Neuron (in vitro differentiated cells): ENCODE results near the gene PIGW.

ENCODE experiments used
- H2AFZ ChIP-seq: one replicate; pipeline ENCODE4 v1.6.1; 2013; ENCODE audit warnings: low read depth, mild to moderate bottlenecking, inconsistent platforms, low read length, moderate library complexity
- H3K27me3 ChIP-seq: one replicate; pipeline ENCODE4 v1.6.1; 2013; ENCODE audit warnings: low read length; ENCODE audit not compliant: insufficient read depth
- H3K36me3 ChIP-seq: one replicate; pipeline ENCODE4 v1.6.1; 2013; ENCODE audit warnings: low read length; ENCODE audit not compliant: insufficient read depth
- H3K4me1 ChIP-seq: one replicate; pipeline ENCODE4 v1.6.1; 2013; ENCODE audit warnings: low read length; ENCODE audit not compliant: insufficient read depth
- H3K4me3 ChIP-seq: 2 replicates; pipeline ENCODE4 v1.5.1; 2013; ENCODE audit warnings: mild to moderate bottlenecking, low read length, moderate library complexity
- H3K9me3 ChIP-seq: one replicate; pipeline ENCODE4 v1.6.1; 2013; ENCODE audit warnings: low read length

Gene PIGW

GRCh38 chr17:36544044-36544306, 9.2 kb downstream of the PIGW start:
- Histone ChIP-seq H3K9me3 (no peaks in the 10 kb centered on the region), H3K36me3 (peaks cover 2% of the 10 kb centered on the region), H3K27me3 (no peaks in the 10 kb centered on the region), H3K4me3 (peak overlapping the region; percentile 90), H3K4me1 (peaks cover 18% of the 10 kb centered on the region), H2AFZ (peak overlapping the region; percentile 94)

DNA sequence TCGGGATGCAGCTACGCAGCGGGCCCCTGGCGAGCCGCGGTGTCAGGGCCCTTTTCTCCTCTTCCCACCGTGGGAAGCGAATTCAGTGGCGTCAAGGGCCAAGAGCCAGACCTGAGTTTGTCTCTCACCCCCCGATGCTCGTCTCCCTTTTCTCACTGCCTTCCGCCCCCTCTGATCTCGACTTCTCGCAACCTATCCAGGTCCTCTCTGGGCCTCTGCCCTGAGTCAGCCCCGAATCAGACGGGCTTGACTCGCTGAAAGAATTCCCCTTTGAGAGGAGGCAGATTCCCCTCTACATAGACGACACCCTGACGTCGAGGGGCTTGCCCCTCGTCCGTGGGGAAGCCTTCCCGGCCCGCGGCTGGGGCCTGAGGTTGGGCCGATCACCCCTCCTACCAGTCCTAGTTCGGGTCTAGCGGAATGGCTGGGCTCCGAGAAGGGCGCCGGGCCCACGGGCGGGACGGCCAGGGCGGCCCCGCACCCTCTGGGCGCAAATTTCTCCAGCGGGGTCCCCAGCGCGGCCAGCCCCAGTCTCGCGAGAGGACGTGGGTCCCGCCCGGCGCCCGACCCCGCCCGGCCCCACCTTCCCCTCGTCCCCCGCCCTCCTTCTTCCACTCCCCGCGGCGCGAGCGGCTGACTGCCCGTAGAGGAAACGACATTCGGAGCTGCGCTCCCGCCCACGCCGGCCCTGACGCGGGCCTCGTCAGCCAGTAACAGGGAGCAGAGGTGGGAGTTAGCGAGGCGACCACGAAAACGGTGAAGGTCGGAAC, 9.7 kb downstream of the PIGW start, which contains the start of gene GGNBP2:
TSS of gene GGNBP2 (plus strand) at position 613 of the 770 bp plus-strand sequence. CDS start 806 bp downstream, outside the sequence.
- H3K4me1 ChIP-seq = peaks cover 18% of the 10 kb centered on the region
- H3K27me3 ChIP-seq = no peaks in the 10 kb centered on the region
- no peaks in the 10 kb centered on the region for H3K9me3 ChIP-seq
- peaks cover 5% of the 10 kb centered on the region for H3K36me3 ChIP-seq
- peak within 1 kb of the TSS; percentile 94 for H2AFZ ChIP-seq
- peak within 1 kb of the TSS; percentile 90 for H3K4me3 ChIP-seq

GRCh38 chr17:36545077-36545464, 10.3 kb downstream of the PIGW start:
- Histone ChIP-seq H3K9me3 (no peaks in the 10 kb centered on the region), H3K36me3 (peaks cover 7% of the 10 kb centered on the region), H3K4me3 (peak overlapping the region; percentile 90), H3K27me3 (no peaks in the 10 kb centered on the region), H3K4me1 (peaks cover 18% of the 10 kb centered on the region), H2AFZ (peak overlapping the region; percentile 94)

DNA sequence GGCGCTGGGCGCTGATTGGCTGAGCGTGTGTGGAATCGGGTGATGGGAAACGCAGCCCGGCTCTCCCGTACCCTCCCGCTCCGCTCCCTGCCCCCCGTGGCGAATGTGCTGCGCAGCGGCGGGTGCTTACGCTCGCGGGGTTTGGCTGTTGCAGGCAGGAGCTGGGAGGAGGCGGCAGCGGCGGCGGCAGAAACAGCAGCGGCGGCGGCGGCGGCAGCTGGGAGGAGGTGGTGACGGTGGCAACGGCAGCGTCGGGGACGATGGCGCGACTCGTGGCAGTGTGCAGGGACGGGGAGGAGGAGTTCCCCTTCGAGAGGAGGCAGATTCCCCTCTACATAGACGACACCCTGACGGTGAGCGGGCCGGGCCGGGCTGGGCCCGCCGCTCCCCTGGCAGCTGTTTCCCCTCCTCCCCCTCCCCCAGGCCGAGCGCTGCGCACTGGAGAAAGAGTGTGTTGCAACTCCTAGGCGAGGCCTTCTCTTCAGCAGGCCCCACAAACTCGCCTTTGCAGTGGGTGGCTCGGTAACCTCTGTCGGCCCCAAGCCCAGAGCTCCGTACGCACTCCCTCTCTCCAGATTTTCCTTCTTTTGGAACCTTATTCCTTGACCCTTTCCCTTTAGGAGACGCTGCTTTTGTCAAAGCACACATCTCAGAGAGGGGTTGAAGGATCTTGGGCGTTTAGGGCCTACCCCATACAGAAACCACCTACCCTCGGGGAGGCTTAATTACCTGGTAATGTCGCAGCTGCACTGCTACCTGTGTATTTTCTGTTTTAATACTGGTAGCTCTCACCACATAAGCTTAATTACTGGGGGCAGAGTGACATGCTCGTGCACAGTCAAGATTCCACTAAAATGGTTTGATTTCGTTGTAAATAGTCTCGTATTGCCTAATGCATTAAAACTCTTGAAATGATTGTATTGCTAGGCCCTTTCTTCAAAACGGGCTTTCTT, 11.0 kb downstream of the PIGW start:
- H3K9me3 ChIP-seq = no peaks in the 10 kb centered on the region
- no peaks in the 10 kb centered on the region for H3K27me3 ChIP-seq
- H3K4me1 ChIP-seq = peaks cover 18% of the 10 kb centered on the region
- H3K36me3 ChIP-seq = peaks cover 7% of the 10 kb centered on the region
- peak overlapping the region; percentile 90 for H3K4me3 ChIP-seq
- peak overlapping the region; percentile 34 for H2AFZ ChIP-seq

GRCh38 chr17:36546418-36547093, 11.8 kb downstream of the PIGW start:
- Histone ChIP-seq H3K4me3 (peak overlapping the region; percentile 90), H2AFZ (no peak overlapping the region), H3K36me3 (peaks cover 7% of the 10 kb centered on the region), H3K4me1 (peaks cover 18% of the 10 kb centered on the region), H3K27me3 (no peaks in the 10 kb centered on the region), H3K9me3 (no peaks in the 10 kb centered on the region)

DNA sequence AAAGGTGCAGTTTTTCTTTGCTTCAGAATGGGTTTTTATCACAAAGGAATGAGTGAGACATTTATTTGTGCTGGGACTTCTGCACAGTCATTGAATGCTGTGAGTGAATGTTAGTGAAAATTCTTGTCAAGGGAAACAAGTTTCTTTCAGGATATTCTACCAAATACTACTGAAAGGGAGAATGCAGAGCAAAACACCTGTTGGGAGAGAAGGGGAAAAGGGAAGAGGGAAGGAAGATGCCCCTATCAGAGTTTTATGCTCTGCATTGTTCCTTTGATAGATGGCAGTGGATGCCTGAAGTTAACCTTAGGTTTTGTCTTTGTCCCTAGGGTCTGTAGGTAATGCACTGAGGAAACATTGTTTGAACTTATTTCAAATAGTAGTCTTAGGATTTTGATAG, 13.0 kb downstream of the PIGW start:
- Histone ChIP-seq H3K4me3 (peak overlapping the region; percentile 90), H2AFZ (no peak overlapping the region), H3K36me3 (peaks cover 7% of the 10 kb centered on the region)

GRCh38 chr17:36550491-36551417, 16.0 kb downstream of the PIGW start:
- Histone ChIP-seq H3K4me1 (peaks cover 18% of the 10 kb centered on the region), H3K36me3 (peaks cover 15% of the 10 kb centered on the region), H3K9me3 (no peaks in the 10 kb centered on the region)

More for the DNA sequence above, 13.0 kb downstream of the PIGW start:
- Histone ChIP-seq H3K4me1 (peaks cover 18% of the 10 kb centered on the region), H3K27me3 (no peaks in the 10 kb centered on the region), H3K9me3 (no peaks in the 10 kb centered on the region)

GRCh38 chr17:36553459-36553858, 18.7 kb downstream of the PIGW start:
- H3K27me3 ChIP-seq = no peaks in the 10 kb centered on the region
- no peak overlapping the region for H2AFZ ChIP-seq

More at GRCh38 chr17:36550491-36551417, 16.0 kb downstream of the PIGW start:
- H2AFZ ChIP-seq = no peak overlapping the region
- no peak overlapping the region for H3K4me3 ChIP-seq
- no peaks in the 10 kb centered on the region for H3K27me3 ChIP-seq

GRCh38 chr17:36566081-36566480, 31.3 kb downstream of the PIGW start:
- H2AFZ ChIP-seq = no peak overlapping the region
- H3K36me3 ChIP-seq = peaks cover 64% of the 10 kb centered on the region
- H3K4me1 ChIP-seq = no peaks in the 10 kb centered on the region

More at GRCh38 chr17:36553459-36553858, 18.7 kb downstream of the PIGW start:
- Histone ChIP-seq H3K36me3 (peaks cover 36% of the 10 kb centered on the region), H3K4me3 (no peak overlapping the region), H3K9me3 (no peaks in the 10 kb centered on the region), H3K4me1 (no peaks in the 10 kb centered on the region)

DNA sequence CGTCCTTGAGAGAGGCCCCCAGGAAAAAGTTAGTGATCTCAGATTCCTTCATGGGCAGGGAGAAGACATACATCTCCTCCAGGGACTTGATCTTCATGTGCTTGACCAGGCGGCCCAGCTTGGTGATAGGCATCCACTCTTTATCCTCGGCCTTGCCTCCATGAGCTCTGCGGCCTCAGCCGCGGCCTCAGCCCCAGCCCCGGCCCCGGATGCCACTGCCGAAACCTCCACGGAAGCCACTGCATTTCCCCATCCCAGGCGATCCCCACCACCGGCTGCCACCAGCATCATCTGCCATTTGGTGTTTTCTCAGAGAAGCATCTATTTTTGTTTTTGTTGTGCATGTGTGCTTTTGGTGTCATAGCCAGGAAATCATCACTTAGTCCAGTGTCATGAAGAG, 40.2 kb downstream of the PIGW start:
- H3K36me3 ChIP-seq = peaks cover 46% of the 10 kb centered on the region
- H2AFZ ChIP-seq = no peak overlapping the region
- H3K4me1 ChIP-seq = no peaks in the 10 kb centered on the region
- no peak overlapping the region for H3K4me3 ChIP-seq
- H3K9me3 ChIP-seq = peaks cover 4% of the 10 kb centered on the region
- no peaks in the 10 kb centered on the region for H3K27me3 ChIP-seq

More at GRCh38 chr17:36566081-36566480, 31.3 kb downstream of the PIGW start:
- Histone ChIP-seq H3K4me3 (no peak overlapping the region), H3K27me3 (no peaks in the 10 kb centered on the region), H3K9me3 (no peaks in the 10 kb centered on the region)

DNA sequence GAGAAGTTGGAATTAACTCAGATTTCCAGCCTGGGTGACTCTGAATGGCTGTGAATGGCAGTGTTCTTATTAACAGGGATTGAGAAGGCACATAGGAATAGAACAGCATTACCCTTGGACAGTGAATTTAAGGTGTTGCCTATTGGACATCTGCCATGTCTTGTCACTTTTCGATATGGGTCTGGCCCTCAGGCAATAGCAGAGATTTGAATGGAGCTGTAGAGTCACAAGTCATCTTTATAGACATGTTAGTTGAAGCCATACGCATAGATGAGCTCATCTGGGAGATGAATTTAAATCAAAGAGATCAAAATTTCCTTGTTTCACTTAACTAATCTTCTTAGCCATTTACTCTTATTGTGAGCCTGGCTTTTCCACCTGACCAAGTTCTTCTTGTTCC, 42.0 kb downstream of the PIGW start:
- no peak overlapping the region for H2AFZ ChIP-seq
- peaks cover 54% of the 10 kb centered on the region for H3K36me3 ChIP-seq
- H3K4me3 ChIP-seq = no peak overlapping the region
- no peaks in the 10 kb centered on the region for H3K4me1 ChIP-seq
- H3K27me3 ChIP-seq = no peaks in the 10 kb centered on the region
- peaks cover 4% of the 10 kb centered on the region for H3K9me3 ChIP-seq

GRCh38 chr17:36578671-36579070, 43.9 kb downstream of the PIGW start:
- Histone ChIP-seq H3K9me3 (no peaks in the 10 kb centered on the region), H3K4me1 (no peaks in the 10 kb centered on the region), H3K4me3 (no peak overlapping the region), H3K27me3 (no peaks in the 10 kb centered on the region), H3K36me3 (peaks cover 54% of the 10 kb centered on the region), H2AFZ (no peak overlapping the region)
